ENCODE measurements around the gene SNX9.
"Not testable (repeated sequence)": the region's sequence is repeated elsewhere in the genome, so short reads cannot be mapped to it uniquely, and the experiment has no call there.

Gene SNX9

GRCh38 chr6:157788180-157788579 lies 34.9 kb upstream of the SNX9 start:
- Histone ChIP-seq H3K9me3 (ENCODE audit: control insufficient read depth, insufficient read depth, low read depth, low read length) (no peaks in the 10 kb centered on the region), H3K27me3 (ENCODE audit: control insufficient read depth, insufficient read depth, low read length) (no peaks in the 10 kb centered on the region), H3K4me3 (ENCODE audit: low read depth, low read length) (no peak overlapping the region), H3K36me3 (ENCODE audit: control insufficient read depth, insufficient read depth, low read length) (no peaks in the 10 kb centered on the region), H3K27ac (ENCODE audit: low read depth, low read length) (no peak overlapping the region), H3K9ac (ENCODE audit: low read length) (no peak overlapping the region), H3K4me1 (ENCODE audit: control insufficient read depth, insufficient read depth, low read length) (no peaks in the 10 kb centered on the region)

- Histone ChIP-seq H3K27ac (ENCODE audit: low read depth, low read length) (no peak overlapping the region), H3K9ac (ENCODE audit: low read length) (no peak overlapping the region), H3K27me3 (ENCODE audit: control insufficient read depth, insufficient read depth, low read length) (no peaks in the 10 kb centered on the region), H3K36me3 (ENCODE audit: control insufficient read depth, insufficient read depth, low read length) (no peaks in the 10 kb centered on the region), H3K4me1 (ENCODE audit: control insufficient read depth, insufficient read depth, low read length) (no peaks in the 10 kb centered on the region), H3K9me3 (ENCODE audit: control insufficient read depth, insufficient read depth, low read depth, low read length) (0 out of 2 replicates have a peak, but pooled peaks cover 4% of the 10 kb centered on the region), H3K4me3 (ENCODE audit: low read depth, low read length) (no peak overlapping the region)
These were observed 33.7 kb upstream of the SNX9 start for GRCh38 chr6:157789297-157789696.

GRCh38 chr6:157789861-157790260 lies 33.2 kb upstream of the SNX9 start:
- H3K4me1 ChIP-seq (ENCODE audit: control insufficient read depth, insufficient read depth, low read length): no peaks in the 10 kb centered on the region
- no peak overlapping the region for H3K9ac ChIP-seq (ENCODE audit: low read length)
- no peak overlapping the region for H3K27ac ChIP-seq (ENCODE audit: low read depth, low read length)
- H3K27me3 ChIP-seq (ENCODE audit: control insufficient read depth, insufficient read depth, low read length): no peaks in the 10 kb centered on the region
- no peak overlapping the region for H3K4me3 ChIP-seq (ENCODE audit: low read depth, low read length)
- 0 out of 2 replicates have a peak, but pooled peaks cover 4% of the 10 kb centered on the region for H3K9me3 ChIP-seq (ENCODE audit: control insufficient read depth, insufficient read depth, low read depth, low read length)
- no peaks in the 10 kb centered on the region for H3K36me3 ChIP-seq (ENCODE audit: control insufficient read depth, insufficient read depth, low read length)

- Histone ChIP-seq H3K4me1 (ENCODE audit: control insufficient read depth, insufficient read depth, low read length) (no peaks in the 10 kb centered on the region), H3K36me3 (ENCODE audit: control insufficient read depth, insufficient read depth, low read length) (no peaks in the 10 kb centered on the region), H3K9ac (ENCODE audit: low read length) (no peak overlapping the region), H3K4me3 (ENCODE audit: low read depth, low read length) (no peak overlapping the region), H3K27me3 (ENCODE audit: control insufficient read depth, insufficient read depth, low read length) (no peaks in the 10 kb centered on the region), H3K27ac (ENCODE audit: low read depth, low read length) (no peak overlapping the region), H3K9me3 (ENCODE audit: control insufficient read depth, insufficient read depth, low read depth, low read length) (0 out of 2 replicates have a peak, but pooled peaks cover 4% of the 10 kb centered on the region)
These were observed 32.4 kb upstream of the SNX9 start for GRCh38 chr6:157790548-157791160.

- Histone ChIP-seq H3K4me1 (ENCODE audit: control insufficient read depth, insufficient read depth, low read length) (no peaks in the 10 kb centered on the region), H3K27me3 (ENCODE audit: control insufficient read depth, insufficient read depth, low read length) (no peaks in the 10 kb centered on the region), H3K27ac (ENCODE audit: low read depth, low read length) (no peak overlapping the region)
These were observed 31.6 kb upstream of the SNX9 start for GRCh38 chr6:157791450-157791849.

GRCh38 chr6:157792671-157793070 lies 30.4 kb upstream of the SNX9 start:
- H3K4me3 ChIP-seq (ENCODE audit: low read depth, low read length): no peak overlapping the region
- H3K27me3 ChIP-seq (ENCODE audit: control insufficient read depth, insufficient read depth, low read length): no peaks in the 10 kb centered on the region
- 0 out of 2 replicates have a peak, but pooled peaks cover 4% of the 10 kb centered on the region for H3K9me3 ChIP-seq (ENCODE audit: control insufficient read depth, insufficient read depth, low read depth, low read length)
- no peaks in the 10 kb centered on the region for H3K36me3 ChIP-seq (ENCODE audit: control insufficient read depth, insufficient read depth, low read length)
- H3K9ac ChIP-seq (ENCODE audit: low read length): no peak overlapping the region
- H3K27ac ChIP-seq (ENCODE audit: low read depth, low read length): no peak overlapping the region
- no peaks in the 10 kb centered on the region for H3K4me1 ChIP-seq (ENCODE audit: control insufficient read depth, insufficient read depth, low read length)

More at GRCh38 chr6:157791450-157791849, 31.6 kb upstream of the SNX9 start:
- H3K9ac ChIP-seq (ENCODE audit: low read length): no peak overlapping the region
- H3K4me3 ChIP-seq (ENCODE audit: low read depth, low read length): no peak overlapping the region
- H3K9me3 ChIP-seq (ENCODE audit: control insufficient read depth, insufficient read depth, low read depth, low read length): 0 out of 2 replicates have a peak, but pooled peaks cover 4% of the 10 kb centered on the region
- H3K36me3 ChIP-seq (ENCODE audit: control insufficient read depth, insufficient read depth, low read length): no peaks in the 10 kb centered on the region

GRCh38 chr6:157794012-157794411 lies 29.0 kb upstream of the SNX9 start:
- H3K36me3 ChIP-seq (ENCODE audit: control insufficient read depth, insufficient read depth, low read length); H3K9me3 ChIP-seq (ENCODE audit: control insufficient read depth, insufficient read depth, low read depth, low read length); H3K27me3 ChIP-seq (ENCODE audit: control insufficient read depth, insufficient read depth, low read length); H3K4me1 ChIP-seq (ENCODE audit: control insufficient read depth, insufficient read depth, low read length); H3K9ac ChIP-seq (ENCODE audit: low read length); H3K27ac ChIP-seq (ENCODE audit: low read depth, low read length); H3K4me3 ChIP-seq (ENCODE audit: low read depth, low read length): not testable (repeated sequence)

- H3K36me3 ChIP-seq (ENCODE audit: control insufficient read depth, insufficient read depth, low read length): no peaks in the 10 kb centered on the region
- no peaks in the 10 kb centered on the region for H3K27me3 ChIP-seq (ENCODE audit: control insufficient read depth, insufficient read depth, low read length)
- no peak overlapping the region for H3K27ac ChIP-seq (ENCODE audit: low read depth, low read length)
- H3K9ac ChIP-seq (ENCODE audit: low read length): no peak overlapping the region
- H3K4me3 ChIP-seq (ENCODE audit: low read depth, low read length): no peak overlapping the region
- 0 out of 2 replicates have a peak, but pooled peaks cover 4% of the 10 kb centered on the region for H3K9me3 ChIP-seq (ENCODE audit: control insufficient read depth, insufficient read depth, low read depth, low read length)
- no peaks in the 10 kb centered on the region for H3K4me1 ChIP-seq (ENCODE audit: control insufficient read depth, insufficient read depth, low read length)
These were observed 27.2 kb upstream of the SNX9 start for GRCh38 chr6:157795841-157796240.

GRCh38 chr6:157798851-157799250 lies 24.2 kb upstream of the SNX9 start:
- Histone ChIP-seq H3K36me3 (ENCODE audit: control insufficient read depth, insufficient read depth, low read length) (no peaks in the 10 kb centered on the region), H3K4me3 (ENCODE audit: low read depth, low read length) (no peak overlapping the region), H3K27me3 (ENCODE audit: control insufficient read depth, insufficient read depth, low read length) (no peaks in the 10 kb centered on the region), H3K9me3 (ENCODE audit: control insufficient read depth, insufficient read depth, low read depth, low read length) (0 out of 2 replicates have a peak, but pooled peaks cover 3% of the 10 kb centered on the region), H3K27ac (ENCODE audit: low read depth, low read length) (no peak overlapping the region), H3K4me1 (ENCODE audit: control insufficient read depth, insufficient read depth, low read length) (no peaks in the 10 kb centered on the region), H3K9ac (ENCODE audit: low read length) (no peak overlapping the region)

- not testable (repeated sequence) for H3K9me3 ChIP-seq (ENCODE audit: control insufficient read depth, insufficient read depth, low read depth, low read length); H3K9ac ChIP-seq (ENCODE audit: low read length); H3K4me3 ChIP-seq (ENCODE audit: low read depth, low read length); H3K36me3 ChIP-seq (ENCODE audit: control insufficient read depth, insufficient read depth, low read length); H3K4me1 ChIP-seq (ENCODE audit: control insufficient read depth, insufficient read depth, low read length); H3K27ac ChIP-seq (ENCODE audit: low read depth, low read length); H3K27me3 ChIP-seq (ENCODE audit: control insufficient read depth, insufficient read depth, low read length)
These were observed 23.5 kb upstream of the SNX9 start for GRCh38 chr6:157799561-157799960.

- Histone ChIP-seq H3K4me1 (ENCODE audit: control insufficient read depth, insufficient read depth, low read length) (no peaks in the 10 kb centered on the region), H3K27me3 (ENCODE audit: control insufficient read depth, insufficient read depth, low read length) (no peaks in the 10 kb centered on the region), H3K4me3 (ENCODE audit: low read depth, low read length) (no peak overlapping the region), H3K9me3 (ENCODE audit: control insufficient read depth, insufficient read depth, low read depth, low read length) (no peaks in the 10 kb centered on the region), H3K27ac (ENCODE audit: low read depth, low read length) (no peak overlapping the region), H3K36me3 (ENCODE audit: control insufficient read depth, insufficient read depth, low read length) (no peaks in the 10 kb centered on the region), H3K9ac (ENCODE audit: low read length) (no peak overlapping the region)
These were observed 22.4 kb upstream of the SNX9 start for GRCh38 chr6:157800420-157801237.
